Measurements from ENCODE around the gene ZBTB39.

DNA sequence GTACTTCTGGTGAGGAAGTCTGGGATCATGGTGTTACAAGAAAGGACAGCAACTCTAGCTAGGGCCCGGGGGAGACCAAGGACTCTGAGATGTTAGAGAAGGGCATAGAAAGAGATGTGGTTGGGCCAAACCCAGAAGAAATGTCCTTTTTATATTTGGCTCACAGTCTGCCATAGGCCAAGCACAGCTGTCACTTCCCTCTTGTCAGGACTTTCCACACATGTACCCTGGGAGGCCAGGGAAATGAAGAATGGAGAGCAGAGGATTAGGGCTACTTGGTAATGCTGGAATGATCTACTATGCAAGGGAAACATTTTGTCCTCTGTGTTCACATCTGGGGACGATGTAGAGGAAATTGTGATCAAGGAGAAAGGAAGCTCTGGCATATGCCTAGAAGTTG, 34.4 kb upstream of the ZBTB39 start:
- TF ChIP-seq, protein P1, sequence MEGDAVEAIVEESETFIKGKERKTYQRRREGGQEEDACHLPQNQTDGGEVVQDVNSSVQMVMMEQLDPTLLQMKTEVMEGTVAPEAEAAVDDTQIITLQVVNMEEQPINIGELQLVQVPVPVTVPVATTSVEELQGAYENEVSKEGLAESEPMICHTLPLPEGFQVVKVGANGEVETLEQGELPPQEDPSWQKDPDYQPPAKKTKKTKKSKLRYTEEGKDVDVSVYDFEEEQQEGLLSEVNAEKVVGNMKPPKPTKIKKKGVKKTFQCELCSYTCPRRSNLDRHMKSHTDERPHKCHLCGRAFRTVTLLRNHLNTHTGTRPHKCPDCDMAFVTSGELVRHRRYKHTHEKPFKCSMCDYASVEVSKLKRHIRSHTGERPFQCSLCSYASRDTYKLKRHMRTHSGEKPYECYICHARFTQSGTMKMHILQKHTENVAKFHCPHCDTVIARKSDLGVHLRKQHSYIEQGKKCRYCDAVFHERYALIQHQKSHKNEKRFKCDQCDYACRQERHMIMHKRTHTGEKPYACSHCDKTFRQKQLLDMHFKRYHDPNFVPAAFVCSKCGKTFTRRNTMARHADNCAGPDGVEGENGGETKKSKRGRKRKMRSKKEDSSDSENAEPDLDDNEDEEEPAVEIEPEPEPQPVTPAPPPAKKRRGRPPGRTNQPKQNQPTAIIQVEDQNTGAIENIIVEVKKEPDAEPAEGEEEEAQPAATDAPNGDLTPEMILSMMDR (IDR thresholded peaks at IDR 0.05), result no peak
- no peak for TF ChIP-seq POLR2A (IDR thresholded peaks at IDR 0.05)

Measured in Peyer's patch (tissue), 4 donors.